HG03095 (cell line): Measurements from ENCODE around the gene SUMF1.

ENCODE experiments used
- ATAC-seq: cut with Tn5 transposase; IDR thresholded peaks from one replicate; pipeline ENCODE4 v1.9.1; 2021; ENCODE audit warnings: moderate library complexity; ENCODE audit not compliant: unreplicated experiment

The SUMF1 gene

GRCh38 chr3:4466741-4467521, at the start of gene SUMF1:
Gene SUMF1 (minus strand): TSS chr3:4467269. CDS start chr3:4467245, 24 bp downstream.
- ATAC-seq: peak; percentile 100

GRCh38 chr3:4515916-4516579, 49.0 kb upstream of the SUMF1 start:
- no peak for ATAC-seq

GRCh38 chr3:4514916-4515315, 47.8 kb upstream of the SUMF1 start:
- no peak for ATAC-seq

- ATAC-seq: no peak
Measured at GRCh38 chr3:4514321-4514720, 47.3 kb upstream of the SUMF1 start.

- no peak for ATAC-seq
Measured at GRCh38 chr3:4512895-4513616, 46.0 kb upstream of the SUMF1 start.

GRCh38 chr3:4511491-4512262, 44.6 kb upstream of the SUMF1 start:
- no peak for ATAC-seq

GRCh38 chr3:4509983-4510755, 43.1 kb upstream of the SUMF1 start:
- no peak for ATAC-seq

- ATAC-seq: no peak
Measured at GRCh38 chr3:4509043-4509442, 42.0 kb upstream of the SUMF1 start.

- peak; percentile 57 for ATAC-seq
Measured at GRCh38 chr3:4508048-4508981, 41.2 kb upstream of the SUMF1 start.

- ATAC-seq: no peak
Measured at GRCh38 chr3:4507024-4507596, 40.0 kb upstream of the SUMF1 start.

GRCh38 chr3:4506559-4507023, 39.5 kb upstream of the SUMF1 start:
- no peak for ATAC-seq

GRCh38 chr3:4505688-4506558, 38.9 kb upstream of the SUMF1 start:
- no peak for ATAC-seq

- ATAC-seq: no peak
Measured at GRCh38 chr3:4504340-4505261, 37.5 kb upstream of the SUMF1 start.

GRCh38 chr3:4503050-4503449, 36.0 kb upstream of the SUMF1 start:
- ATAC-seq: peak; percentile 53

GRCh38 chr3:4501927-4502326, 34.9 kb upstream of the SUMF1 start:
- no peak for ATAC-seq

- ATAC-seq: no peak
Measured at GRCh38 chr3:4501437-4501836, 34.4 kb upstream of the SUMF1 start.

GRCh38 chr3:4498446-4498845, 31.4 kb upstream of the SUMF1 start:
- ATAC-seq: no peak
